GM18907 (cell line): ENCODE results near the gene PEF1.
A peak's percentile ranks its signal among the peaks of the same experiment; 100 is the strongest.

Experiments
- ATAC-seq: cut with Tn5 transposase; IDR thresholded peaks from one replicate; pipeline ENCODE4 v1.9.1; 2021; ENCODE audit warnings: mild to moderate bottlenecking, moderate library complexity; ENCODE audit not compliant: unreplicated experiment

The PEF1 gene, protein sequence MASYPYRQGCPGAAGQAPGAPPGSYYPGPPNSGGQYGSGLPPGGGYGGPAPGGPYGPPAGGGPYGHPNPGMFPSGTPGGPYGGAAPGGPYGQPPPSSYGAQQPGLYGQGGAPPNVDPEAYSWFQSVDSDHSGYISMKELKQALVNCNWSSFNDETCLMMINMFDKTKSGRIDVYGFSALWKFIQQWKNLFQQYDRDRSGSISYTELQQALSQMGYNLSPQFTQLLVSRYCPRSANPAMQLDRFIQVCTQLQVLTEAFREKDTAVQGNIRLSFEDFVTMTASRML

GRCh38 chr1:31644560-31645273, at the start of gene PEF1:
Gene PEF1 (minus strand): TSS chr1:31644876. CDS start chr1:31644864, 12 bp downstream.
- peak; percentile 93 for ATAC-seq

DNA sequence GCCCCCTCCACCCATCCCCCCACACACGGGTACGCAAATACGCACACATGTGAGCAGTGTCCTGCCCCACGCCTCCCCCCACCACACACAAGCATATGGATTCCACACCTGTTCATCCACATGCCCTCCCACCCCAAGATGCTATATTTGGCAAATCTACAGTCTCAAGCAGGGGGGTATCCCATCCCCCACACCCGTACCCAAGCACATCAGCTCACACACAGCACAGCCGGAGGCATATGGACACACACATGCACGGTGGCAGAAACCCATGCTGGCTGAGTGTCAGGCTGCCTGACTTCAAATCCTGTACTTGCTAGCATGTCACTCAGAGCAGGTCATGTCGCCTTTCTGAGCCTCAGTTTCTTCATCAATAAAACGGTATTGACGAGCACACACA, 48.6 kb upstream of the PEF1 start:
- ATAC-seq: no peak

GRCh38 chr1:31691951-31692350, 47.3 kb upstream of the PEF1 start:
- no peak for ATAC-seq

GRCh38 chr1:31691446-31691845, 46.8 kb upstream of the PEF1 start:
- ATAC-seq: no peak

DNA sequence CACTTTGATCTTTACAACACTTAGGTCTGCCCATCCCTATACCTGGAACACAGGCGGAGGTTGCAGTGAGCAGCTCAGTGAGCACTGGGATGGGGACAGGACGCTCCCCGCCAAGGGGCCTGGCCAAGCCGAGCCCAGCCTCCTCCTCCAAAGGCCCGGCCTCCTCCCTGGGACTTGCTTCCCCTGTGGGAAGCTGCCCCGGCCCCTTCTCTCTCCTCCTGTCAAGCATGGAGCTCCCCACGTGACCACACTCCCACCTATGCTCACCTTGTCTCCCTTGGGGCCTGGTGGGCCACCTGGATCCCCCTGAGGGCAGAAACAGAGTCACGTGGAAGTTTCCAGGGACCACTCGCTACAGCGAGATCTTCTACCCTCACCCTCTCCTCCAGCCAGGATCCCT, 46.2 kb upstream of the PEF1 start:
- ATAC-seq: no peak

- ATAC-seq: no peak
Measured at GRCh38 chr1:31689854-31690253, 45.2 kb upstream of the PEF1 start.

- no peak for ATAC-seq
Measured at GRCh38 chr1:31689379-31689778, 44.7 kb upstream of the PEF1 start.

GRCh38 chr1:31688233-31688918, 43.7 kb upstream of the PEF1 start:
- no peak for ATAC-seq

GRCh38 chr1:31687601-31688000, 42.9 kb upstream of the PEF1 start:
- ATAC-seq: no peak

DNA sequence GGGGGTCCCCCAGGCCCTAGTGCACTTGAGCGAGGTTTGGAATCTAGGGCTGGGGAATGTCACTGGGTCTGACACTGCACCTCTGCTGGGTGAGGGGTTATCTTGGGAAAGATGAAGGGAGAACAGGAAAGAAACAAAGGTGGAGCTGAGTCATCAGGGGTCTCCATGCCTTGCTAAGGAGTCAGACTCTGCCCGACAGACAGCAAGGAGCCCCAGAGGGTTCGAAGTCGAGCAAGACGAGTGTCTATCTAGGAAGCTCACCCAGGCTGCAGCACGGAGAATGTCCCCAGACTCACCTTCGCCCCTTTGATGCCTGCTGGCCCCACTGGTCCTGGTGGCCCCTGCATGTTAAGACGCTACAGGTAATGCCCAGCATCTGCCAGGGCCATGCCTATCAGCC, 41.1 kb upstream of the PEF1 start:
- ATAC-seq: no peak

- no peak for ATAC-seq
Measured at GRCh38 chr1:31683997-31684396, 39.3 kb upstream of the PEF1 start.

DNA sequence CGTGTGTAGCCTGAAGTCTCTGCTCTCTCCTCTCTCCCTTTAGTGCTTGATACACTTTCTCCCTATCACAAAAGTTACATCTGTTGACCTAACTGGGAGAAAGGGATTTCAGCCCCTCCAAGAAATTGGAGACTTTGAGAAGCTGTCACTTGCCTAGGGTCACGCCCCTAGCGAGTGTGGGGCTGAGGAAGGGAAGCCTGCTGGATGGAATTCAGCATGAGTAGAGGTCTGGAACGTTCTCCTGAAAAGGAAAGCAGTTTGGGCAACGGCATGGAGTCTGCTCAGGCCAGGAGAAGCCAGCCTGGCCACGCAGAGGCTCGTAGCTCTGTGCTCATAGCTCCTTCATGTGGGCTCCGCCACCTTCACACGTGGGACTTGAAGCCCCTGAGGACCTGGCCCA, 36.7 kb upstream of the PEF1 start:
- no peak for ATAC-seq

GRCh38 chr1:31679676-31680230, 35.1 kb upstream of the PEF1 start:
- ATAC-seq: no peak

DNA sequence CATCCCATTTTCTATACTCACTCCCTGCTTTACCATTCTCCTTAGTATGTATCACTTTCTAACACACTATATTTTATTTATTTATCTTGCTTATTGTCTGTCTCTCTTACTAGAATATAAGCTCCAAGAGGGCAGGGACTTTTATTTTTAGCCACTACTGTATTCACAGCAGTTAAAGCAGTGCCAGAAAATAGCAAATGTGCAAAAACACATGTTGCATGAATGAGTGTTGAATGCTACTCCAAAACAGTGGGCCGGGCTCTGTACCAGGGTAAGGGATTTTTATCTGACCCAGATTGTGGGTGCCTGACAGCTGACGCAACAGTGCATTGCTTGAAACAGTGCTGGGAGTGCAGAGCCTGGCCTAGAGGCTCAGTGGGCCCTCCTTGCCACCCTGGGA, 34.4 kb upstream of the PEF1 start:
- no peak for ATAC-seq

GRCh38 chr1:31678681-31679080, 34.0 kb upstream of the PEF1 start:
- no peak for ATAC-seq

GRCh38 chr1:31677949-31678348, 33.3 kb upstream of the PEF1 start:
- ATAC-seq: no peak

GRCh38 chr1:31677401-31677800, 32.7 kb upstream of the PEF1 start:
- no peak for ATAC-seq

DNA sequence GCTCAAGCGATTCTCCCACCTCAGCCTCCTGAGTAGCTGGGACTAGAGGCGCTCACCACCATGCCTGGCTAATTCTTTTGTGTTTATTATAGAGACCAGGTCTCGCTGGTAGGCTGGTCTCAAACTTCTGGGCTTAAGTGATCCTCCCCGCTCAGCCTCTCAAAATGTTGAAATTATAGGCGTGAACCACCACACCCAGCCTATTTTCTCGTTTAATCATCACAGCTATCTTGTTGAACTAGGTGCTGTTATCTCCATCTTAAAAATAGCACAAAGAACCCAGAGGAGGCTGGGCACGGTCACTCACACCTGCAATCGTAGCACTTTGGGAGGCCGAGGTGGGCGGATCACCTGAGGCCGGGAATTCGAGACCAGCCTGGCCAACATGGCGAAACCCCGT, 31.1 kb upstream of the PEF1 start:
- ATAC-seq: no peak

GRCh38 chr1:31675161-31675560, 30.5 kb upstream of the PEF1 start:
- no peak for ATAC-seq

- no peak for ATAC-seq
Measured at GRCh38 chr1:31674626-31675025, 29.9 kb upstream of the PEF1 start.

GRCh38 chr1:31673433-31673832, 28.8 kb upstream of the PEF1 start:
- no peak for ATAC-seq

DNA sequence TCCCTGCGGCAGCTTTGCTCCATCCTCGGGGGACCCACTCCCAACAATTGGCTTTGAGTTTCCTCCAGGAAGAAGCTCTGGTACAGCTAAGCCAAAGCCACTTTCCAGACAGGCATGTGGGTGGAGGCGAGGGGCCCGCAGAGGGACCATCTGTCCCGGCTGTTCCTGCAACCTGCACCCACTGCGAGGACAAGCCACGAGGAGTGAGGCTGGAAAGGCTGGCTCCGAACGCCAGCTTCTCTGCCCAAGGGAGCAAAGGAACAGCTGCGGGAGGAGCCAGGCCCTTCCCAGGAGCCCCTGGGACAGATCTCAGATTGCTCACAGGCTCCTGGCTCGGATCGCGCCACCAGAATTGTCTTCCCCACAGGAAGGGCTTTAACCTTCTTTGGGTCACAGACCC, 28.3 kb upstream of the PEF1 start:
- no peak for ATAC-seq
